GM21529 (cell line): Measurements from ENCODE around the gene CACNA2D2.

ENCODE experiments used
- ATAC-seq: cut with Tn5 transposase; IDR thresholded peaks from one replicate; pipeline ENCODE4 v1.9.1; 2021; ENCODE audit not compliant: unreplicated experiment

The CACNA2D2 gene

GRCh38 chr3:50319181-50319893 lies 184.1 kb downstream of the CACNA2D2 start:
- no peak for ATAC-seq

- ATAC-seq, result no peak
Measured at GRCh38 chr3:50318615-50319014, 184.8 kb downstream of the CACNA2D2 start.

GRCh38 chr3:50318163-50318562 lies 185.3 kb downstream of the CACNA2D2 start:
- ATAC-seq, result no peak

- ATAC-seq, result no peak
Measured at GRCh38 chr3:50317300-50317699, 186.1 kb downstream of the CACNA2D2 start.

GRCh38 chr3:50316657-50317242 lies 186.7 kb downstream of the CACNA2D2 start:
- ATAC-seq, result no peak

GRCh38 chr3:50314816-50315215 lies 188.6 kb downstream of the CACNA2D2 start:
- no peak for ATAC-seq

DNA sequence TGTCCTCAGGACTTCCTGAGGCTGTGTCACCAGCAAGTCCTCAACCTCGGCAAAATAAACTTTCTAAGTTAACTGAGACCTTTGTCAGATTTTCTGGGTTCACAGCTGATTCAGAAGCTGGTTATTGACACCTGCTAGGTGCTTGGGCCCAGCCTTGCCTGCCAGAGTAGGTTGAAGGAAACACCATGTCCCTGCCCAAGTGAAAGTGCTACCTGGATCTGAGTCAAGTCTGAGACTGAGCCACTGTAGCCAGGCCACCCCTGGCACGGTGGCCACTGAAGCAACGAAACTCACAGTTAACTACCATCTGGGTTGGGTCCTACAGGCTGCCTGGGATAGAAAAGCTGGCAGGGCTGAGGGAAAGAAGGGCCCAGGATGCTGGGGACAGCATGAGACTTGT lies 189.1 kb downstream of the CACNA2D2 start:
- no peak for ATAC-seq
